ENCODE measurements around the gene NRG2.

DNA sequence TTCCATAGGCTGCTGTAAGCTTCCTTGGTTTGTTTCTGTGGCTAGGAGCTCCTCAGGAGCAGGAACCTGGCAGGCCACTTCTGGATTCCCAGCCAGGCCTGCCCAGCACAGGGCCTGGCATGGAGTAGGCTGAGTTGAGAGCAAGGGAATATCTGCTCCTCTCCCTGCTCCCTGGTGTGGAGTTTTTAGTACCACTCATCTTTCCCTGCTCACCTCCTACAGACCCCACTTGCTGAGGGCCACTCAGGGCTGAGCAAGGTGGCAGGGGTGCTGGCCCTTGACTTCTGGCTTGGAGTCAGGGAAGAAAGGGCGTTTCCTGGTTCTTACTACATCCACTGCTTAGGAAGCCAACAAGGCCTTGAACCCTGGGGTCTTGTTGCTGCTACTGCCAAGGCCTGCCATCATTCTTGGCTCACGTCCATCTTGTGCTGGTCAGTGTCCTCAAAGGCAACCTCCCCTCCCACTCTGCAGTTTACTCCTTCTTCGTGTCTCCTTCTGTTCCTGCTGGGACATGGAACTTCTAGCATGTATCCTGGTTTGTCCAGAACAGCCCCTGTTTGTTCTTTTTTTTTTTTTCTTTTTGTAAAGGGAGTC lies 192.6 kb downstream of the NRG2 start:
- TF ChIP-seq POLR2A (IDR thresholded peaks at IDR 0.05): no peak
- TF ChIP-seq, protein P1, sequence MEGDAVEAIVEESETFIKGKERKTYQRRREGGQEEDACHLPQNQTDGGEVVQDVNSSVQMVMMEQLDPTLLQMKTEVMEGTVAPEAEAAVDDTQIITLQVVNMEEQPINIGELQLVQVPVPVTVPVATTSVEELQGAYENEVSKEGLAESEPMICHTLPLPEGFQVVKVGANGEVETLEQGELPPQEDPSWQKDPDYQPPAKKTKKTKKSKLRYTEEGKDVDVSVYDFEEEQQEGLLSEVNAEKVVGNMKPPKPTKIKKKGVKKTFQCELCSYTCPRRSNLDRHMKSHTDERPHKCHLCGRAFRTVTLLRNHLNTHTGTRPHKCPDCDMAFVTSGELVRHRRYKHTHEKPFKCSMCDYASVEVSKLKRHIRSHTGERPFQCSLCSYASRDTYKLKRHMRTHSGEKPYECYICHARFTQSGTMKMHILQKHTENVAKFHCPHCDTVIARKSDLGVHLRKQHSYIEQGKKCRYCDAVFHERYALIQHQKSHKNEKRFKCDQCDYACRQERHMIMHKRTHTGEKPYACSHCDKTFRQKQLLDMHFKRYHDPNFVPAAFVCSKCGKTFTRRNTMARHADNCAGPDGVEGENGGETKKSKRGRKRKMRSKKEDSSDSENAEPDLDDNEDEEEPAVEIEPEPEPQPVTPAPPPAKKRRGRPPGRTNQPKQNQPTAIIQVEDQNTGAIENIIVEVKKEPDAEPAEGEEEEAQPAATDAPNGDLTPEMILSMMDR (IDR thresholded peaks at IDR 0.05): no peak

All from prostate gland (tissue), 2 donors.